HAP-1 (cell line): Measurements from ENCODE around the gene ATP11C.

Experiments used
- DNase-seq, 2 experiments: peaks; one replicate each; pipeline ENCODE4 v3.0.0-alpha.2; 2016 to 2020; ENCODE audit warnings: low spot score in 2 of 2
- H3K27me3 ChIP-seq: fragments of 250-450 bp; sonication (Bioruptor Pico); 2 replicates; pipeline ENCODE4 v1.5.1; 2020; ENCODE audit warnings: low read depth, mild to moderate bottlenecking, moderate library complexity
- H3K36me3 ChIP-seq: fragments of 250-450 bp; sonication (Bioruptor Pico); replicated peaks from 2 replicates; pipeline ENCODE4 v1.5.1; 2020; ENCODE audit warnings: mild to moderate bottlenecking
- H3K4me1 ChIP-seq: fragments of 250-450 bp; sonication (Bioruptor Pico); 2 replicates; pipeline ENCODE4 v1.5.1; 2020; ENCODE audit warnings: mild to moderate bottlenecking
- H3K4me3 ChIP-seq: fragments of 250-450 bp; sonication (Bioruptor Pico); 2 replicates; pipeline ENCODE4 v1.5.1; 2020; ENCODE audit warnings: mild to moderate bottlenecking, moderate library complexity
- H3K9me3 ChIP-seq: fragments of 250-450 bp; sonication (Bioruptor Pico); 2 replicates; pipeline ENCODE4 v1.5.1; 2020; ENCODE audit warnings: mild to moderate bottlenecking, moderate library complexity
- in situ Hi-C: fragments of 300-500 bp; cut with MboI; formaldehyde crosslinking; loops from 3 replicates; pipeline ENCODE4 v1.14.3; 2020; ENCODE audit warnings: low sequenced_read_pairs, inconsistent platforms, mixed read lengths

The ATP11C gene

GRCh38 chrX:139907078-139907477 lies 25.8 kb downstream of the ATP11C start:
- DNase-seq, result no peak
- no peaks in the 10 kb centered on the region for H3K36me3 ChIP-seq
- H3K27me3 ChIP-seq, result no peaks in the 10 kb centered on the region
- peaks cover 28% of the 10 kb centered on the region for H3K4me1 ChIP-seq
- H3K9me3 ChIP-seq, result no peaks in the 10 kb centered on the region
- in situ Hi-C loops, result no loop called here
- no peak overlapping the region for H3K4me3 ChIP-seq

DNA sequence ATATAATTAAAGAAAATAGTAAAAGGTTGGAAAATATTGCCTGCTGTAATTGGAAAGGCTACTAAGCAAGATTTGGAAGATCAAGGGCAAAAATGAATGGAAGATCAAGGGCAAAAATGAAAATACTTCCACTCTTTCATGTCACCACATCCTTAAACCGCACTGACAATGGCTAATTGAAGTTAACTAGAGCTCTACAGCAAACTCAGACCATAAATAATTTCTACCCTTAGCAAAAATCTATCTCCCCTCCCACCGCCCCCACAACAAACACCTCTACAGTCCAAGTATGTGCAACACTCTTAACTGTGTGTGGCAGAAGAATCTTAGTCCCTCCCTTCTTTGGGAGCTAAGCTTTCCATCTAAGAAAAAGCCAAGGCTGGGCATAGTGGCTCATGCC lies 27.1 kb downstream of the ATP11C start:
- no peak for DNase-seq
- Histone ChIP-seq H3K36me3 (no peaks in the 10 kb centered on the region), H3K4me3 (no peak overlapping the region), H3K4me1 (peaks cover 18% of the 10 kb centered on the region), H3K27me3 (no peaks in the 10 kb centered on the region), H3K9me3 (no peaks in the 10 kb centered on the region)
- in situ Hi-C loops, result no loop called here

GRCh38 chrX:139905051-139905450 lies 27.8 kb downstream of the ATP11C start:
- no peaks in the 10 kb centered on the region for H3K27me3 ChIP-seq
- no peaks in the 10 kb centered on the region for H3K9me3 ChIP-seq
- peaks cover 18% of the 10 kb centered on the region for H3K4me1 ChIP-seq
- H3K4me3 ChIP-seq, result no peak overlapping the region
- in situ Hi-C loops, result no loop called here
- H3K36me3 ChIP-seq, result no peaks in the 10 kb centered on the region
- no peak for DNase-seq

- Histone ChIP-seq H3K9me3 (no peaks in the 10 kb centered on the region), H3K4me1 (peaks cover 14% of the 10 kb centered on the region), H3K4me3 (no peak overlapping the region), H3K36me3 (no peaks in the 10 kb centered on the region), H3K27me3 (no peaks in the 10 kb centered on the region)
- DNase-seq, result no peak
- in situ Hi-C loops, result no loop called here
Measured at GRCh38 chrX:139903210-139903609, 29.6 kb downstream of the ATP11C start.

GRCh38 chrX:139902559-139902958 lies 30.3 kb downstream of the ATP11C start:
- H3K36me3 ChIP-seq, result no peaks in the 10 kb centered on the region
- no peaks in the 10 kb centered on the region for H3K27me3 ChIP-seq
- no peak overlapping the region for H3K4me3 ChIP-seq
- H3K4me1 ChIP-seq, result peaks cover 14% of the 10 kb centered on the region
- in situ Hi-C loops, result no loop called here
- no peak for DNase-seq
- H3K9me3 ChIP-seq, result no peaks in the 10 kb centered on the region

DNA sequence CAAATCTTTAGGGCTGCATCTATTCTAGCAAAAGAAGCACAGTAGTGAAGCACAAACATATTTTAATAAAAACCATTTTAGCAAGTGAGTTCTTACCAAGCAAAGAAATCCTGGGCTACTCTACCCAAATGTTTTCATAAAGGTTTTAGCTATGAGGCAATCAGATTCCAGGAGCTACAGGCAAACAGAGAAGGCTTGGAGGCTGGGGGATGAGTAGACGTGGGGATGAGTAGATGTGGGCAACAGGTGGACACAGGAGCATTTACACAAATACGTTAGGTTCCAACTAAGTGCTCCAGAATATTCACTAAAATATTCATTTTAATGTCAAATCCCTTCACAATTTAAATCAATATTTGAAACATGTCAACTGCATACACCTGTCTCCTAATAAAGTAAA lies 34.5 kb downstream of the ATP11C start:
- H3K4me3 ChIP-seq, result no peak overlapping the region
- H3K4me1 ChIP-seq, result no peaks in the 10 kb centered on the region; the same call in 1 of the 2 replicates
- no peak for DNase-seq
- in situ Hi-C loops, result no loop called here
- no peaks in the 10 kb centered on the region; the same call in 1 of the 2 replicates for H3K36me3 ChIP-seq
- no peaks in the 10 kb centered on the region for H3K9me3 ChIP-seq
- no peaks in the 10 kb centered on the region for H3K27me3 ChIP-seq

DNA sequence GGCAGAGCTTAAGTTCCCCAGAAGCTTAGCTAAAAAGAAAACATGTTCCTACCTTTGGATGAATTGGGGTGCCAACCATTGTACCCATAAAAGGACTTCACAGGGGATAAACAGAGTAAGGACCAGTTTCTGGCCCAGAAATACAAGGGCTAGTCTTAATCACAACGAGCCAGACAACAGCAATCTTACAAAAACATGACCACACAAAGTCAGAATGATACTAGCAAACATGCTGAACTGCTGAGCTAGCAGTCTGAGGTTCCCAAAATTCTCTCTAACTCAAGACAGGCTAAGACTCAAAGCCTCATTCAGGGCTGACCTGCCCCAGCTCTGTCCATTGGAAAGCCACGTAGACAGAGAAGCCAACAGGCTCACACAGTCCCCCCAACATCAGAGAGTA lies 40.3 kb downstream of the ATP11C start:
- H3K4me3 ChIP-seq, result no peak overlapping the region
- in situ Hi-C loops, result no loop called here
- no peaks in the 10 kb centered on the region for H3K27me3 ChIP-seq

GRCh38 chrX:139890991-139891700 lies 41.7 kb downstream of the ATP11C start:
- in situ Hi-C loops, result no loop called here
- no peak for DNase-seq
- Histone ChIP-seq H3K4me3 (no peak overlapping the region), H3K36me3 (no peaks in the 10 kb centered on the region; the same call in 1 of the 2 replicates), H3K4me1 (peaks cover 8% of the 10 kb centered on the region), H3K27me3 (no peaks in the 10 kb centered on the region), H3K9me3 (no peaks in the 10 kb centered on the region)

More for the DNA sequence above, 40.3 kb downstream of the ATP11C start:
- H3K4me1 ChIP-seq, result peaks cover 8% of the 10 kb centered on the region
- no peak for DNase-seq
- H3K9me3 ChIP-seq, result no peaks in the 10 kb centered on the region
- H3K36me3 ChIP-seq, result no peaks in the 10 kb centered on the region; the same call in 1 of the 2 replicates

DNA sequence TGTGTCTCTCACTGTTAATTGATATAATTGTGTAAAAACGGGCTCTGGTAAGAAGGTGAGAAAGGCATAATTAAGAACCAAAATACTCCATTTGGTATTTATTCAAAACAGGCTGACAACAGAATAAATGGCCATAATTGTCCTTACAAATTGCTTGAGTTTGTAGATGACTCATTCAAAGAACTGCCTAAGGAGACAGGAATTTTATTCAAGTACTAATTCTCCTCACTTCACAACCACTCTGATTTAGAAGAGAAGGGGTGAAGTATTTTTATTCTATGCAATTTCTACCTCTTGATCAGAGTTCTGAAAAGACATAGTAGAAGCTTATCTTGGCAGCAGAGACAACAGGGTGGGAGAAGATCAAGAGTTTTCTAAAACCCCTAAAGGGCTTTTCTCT lies 43.1 kb downstream of the ATP11C start:
- in situ Hi-C loops, result no loop called here
- Histone ChIP-seq H3K9me3 (no peaks in the 10 kb centered on the region), H3K27me3 (no peaks in the 10 kb centered on the region), H3K36me3 (no peaks in the 10 kb centered on the region), H3K4me3 (no peak overlapping the region), H3K4me1 (peaks cover 8% of the 10 kb centered on the region)
- peak in 1 of 2 experiments; percentile 46 for DNase-seq

DNA sequence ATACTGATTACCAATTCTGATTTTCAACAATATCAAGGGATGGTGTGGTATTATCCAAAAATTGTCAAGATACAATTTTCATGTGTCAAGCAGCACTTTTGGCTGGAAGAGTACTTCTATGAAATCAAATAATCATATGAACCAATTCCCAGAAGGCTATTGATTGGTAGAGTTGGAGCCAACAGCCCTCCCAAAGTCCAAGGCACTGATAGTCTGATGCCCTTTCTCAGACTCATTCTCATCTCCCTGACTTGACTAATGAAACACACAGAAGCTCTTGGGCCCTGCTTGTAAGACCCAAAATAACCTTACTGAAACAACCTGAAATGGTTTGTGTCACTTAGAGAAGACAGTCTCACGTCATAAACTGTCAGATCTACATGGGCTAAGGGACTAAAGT lies 48.9 kb downstream of the ATP11C start:
- Histone ChIP-seq H3K9me3 (no peaks in the 10 kb centered on the region), H3K4me1 (peaks cover 30% of the 10 kb centered on the region), H3K36me3 (no peaks in the 10 kb centered on the region), H3K4me3 (no peak overlapping the region), H3K27me3 (no peaks in the 10 kb centered on the region)
- in situ Hi-C loops, result no loop called here
- DNase-seq, result no peak

GRCh38 chrX:139882299-139882698 lies 50.6 kb downstream of the ATP11C start:
- Histone ChIP-seq H3K4me1 (peaks cover 43% of the 10 kb centered on the region), H3K36me3 (no peaks in the 10 kb centered on the region), H3K9me3 (no peaks in the 10 kb centered on the region), H3K4me3 (no peak overlapping the region), H3K27me3 (no peaks in the 10 kb centered on the region)
- in situ Hi-C loops, result no loop called here
- no peak for DNase-seq

GRCh38 chrX:139881572-139881971 lies 51.3 kb downstream of the ATP11C start:
- no peaks in the 10 kb centered on the region for H3K9me3 ChIP-seq
- no peaks in the 10 kb centered on the region for H3K36me3 ChIP-seq
- in situ Hi-C loops, result no loop called here
- no peaks in the 10 kb centered on the region for H3K27me3 ChIP-seq
- peaks cover 45% of the 10 kb centered on the region for H3K4me1 ChIP-seq
- H3K4me3 ChIP-seq, result no peak overlapping the region
- DNase-seq, result peak in 1 of 2 experiments; percentile 13

DNA sequence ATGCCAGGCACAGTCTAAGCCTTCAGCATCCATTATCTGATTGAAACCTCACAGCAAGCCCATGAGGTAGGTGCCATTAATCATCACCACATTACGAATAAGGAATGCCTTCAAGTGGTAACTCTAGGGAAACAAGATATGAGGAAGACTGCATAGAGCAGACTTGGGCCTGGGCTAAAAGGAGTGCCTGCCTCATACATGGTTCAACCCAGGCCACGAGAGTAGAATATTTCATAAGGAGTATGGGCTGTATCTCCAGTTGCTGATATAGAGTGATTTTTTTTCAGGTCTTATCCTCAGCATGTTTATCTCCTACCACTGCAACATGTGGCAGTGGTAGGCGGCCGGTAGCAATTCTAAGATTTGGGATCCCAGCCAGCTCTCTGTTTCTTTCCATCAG lies 51.7 kb downstream of the ATP11C start:
- no peaks in the 10 kb centered on the region for H3K9me3 ChIP-seq
- H3K27me3 ChIP-seq, result no peaks in the 10 kb centered on the region
- no peak for DNase-seq
- in situ Hi-C loops, result no loop called here
- H3K4me1 ChIP-seq, result peaks cover 46% of the 10 kb centered on the region
- H3K36me3 ChIP-seq, result no peaks in the 10 kb centered on the region
- no peak overlapping the region for H3K4me3 ChIP-seq

- no peaks in the 10 kb centered on the region for H3K27me3 ChIP-seq
- H3K4me3 ChIP-seq, result no peak overlapping the region
- no peaks in the 10 kb centered on the region for H3K9me3 ChIP-seq
- peaks cover 52% of the 10 kb centered on the region for H3K4me1 ChIP-seq
- no peaks in the 10 kb centered on the region for H3K36me3 ChIP-seq
- DNase-seq, result peak in 1 of 2 experiments; percentile 53
- in situ Hi-C loops, result no loop called here
Measured at GRCh38 chrX:139877710-139878414, 55.0 kb downstream of the ATP11C start.
